GM21825 (cell line): Measurements from ENCODE around the gene KCNH2.

Source experiments
- ATAC-seq: cut with Tn5 transposase; IDR thresholded peaks from one replicate; pipeline ENCODE4 v1.9.1; 2021; ENCODE audit warnings: mild to moderate bottlenecking, moderate library complexity; ENCODE audit not compliant: unreplicated experiment

The KCNH2 gene

DNA sequence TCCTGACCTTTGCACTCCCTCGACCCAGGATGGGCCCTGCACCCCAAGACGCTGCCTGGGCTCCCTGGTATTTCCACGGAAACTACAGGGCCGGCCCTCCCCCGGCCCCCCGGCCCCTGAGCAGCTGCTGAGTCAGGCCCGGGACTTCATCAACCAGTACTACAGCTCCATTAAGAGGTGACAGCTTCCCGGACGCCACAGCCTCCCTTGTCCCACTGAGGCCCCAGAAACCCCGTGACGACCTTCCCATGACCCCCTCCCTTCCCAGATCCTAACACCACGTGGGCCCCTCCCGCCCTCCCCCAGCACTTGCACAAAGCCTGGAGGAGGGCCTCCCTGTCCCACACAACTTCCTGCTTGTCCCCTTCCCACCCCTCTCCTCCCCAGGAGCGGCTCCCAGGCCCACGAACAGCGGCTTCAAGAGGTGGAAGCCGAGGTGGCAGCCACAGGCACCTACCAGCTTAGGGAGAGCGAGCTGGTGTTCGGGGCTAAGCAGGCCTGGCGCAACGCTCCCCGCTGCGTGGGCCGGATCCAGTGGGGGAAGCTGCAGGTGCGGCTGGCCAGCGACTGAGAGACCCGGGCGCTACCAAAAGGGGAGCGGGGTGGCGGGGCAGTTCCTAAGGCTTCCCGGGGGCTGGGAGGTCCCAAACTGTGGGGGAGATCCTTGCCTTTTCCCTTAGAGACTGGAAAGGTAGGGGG, 18.4 kb upstream of the KCNH2 start:
- ATAC-seq, result no peak

DNA sequence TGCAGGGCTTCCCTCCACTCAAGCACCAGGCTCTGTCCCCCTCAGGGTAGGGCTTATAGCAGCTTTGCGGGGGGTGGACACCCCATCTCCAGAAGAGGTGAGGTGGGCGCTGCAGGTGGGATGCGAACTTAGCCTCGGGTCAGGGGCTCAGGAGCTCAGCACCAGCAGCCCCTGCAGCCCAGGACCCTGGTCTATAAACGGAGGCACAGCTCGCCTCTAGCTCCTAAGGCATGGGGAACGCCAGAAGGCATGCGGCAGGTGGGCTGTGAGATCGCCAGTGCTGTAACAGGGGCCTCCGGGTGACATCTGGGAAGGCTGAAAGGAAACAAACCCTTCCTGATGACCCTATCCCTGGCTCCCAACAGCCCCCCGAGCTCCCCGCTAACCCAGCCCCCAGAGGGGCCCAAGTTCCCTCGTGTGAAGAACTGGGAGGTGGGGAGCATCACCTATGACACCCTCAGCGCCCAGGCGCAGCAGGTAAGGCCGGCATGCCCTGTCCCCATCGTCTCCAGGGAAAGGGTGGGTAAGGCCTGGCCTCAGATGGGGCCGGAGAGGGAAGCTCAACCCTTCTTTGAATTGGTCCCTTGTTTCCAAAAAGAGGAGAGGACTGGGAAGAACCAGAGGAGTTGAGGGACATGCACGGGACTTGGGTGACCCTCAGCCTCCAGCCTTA, 16.9 kb upstream of the KCNH2 start:
- no peak for ATAC-seq

DNA sequence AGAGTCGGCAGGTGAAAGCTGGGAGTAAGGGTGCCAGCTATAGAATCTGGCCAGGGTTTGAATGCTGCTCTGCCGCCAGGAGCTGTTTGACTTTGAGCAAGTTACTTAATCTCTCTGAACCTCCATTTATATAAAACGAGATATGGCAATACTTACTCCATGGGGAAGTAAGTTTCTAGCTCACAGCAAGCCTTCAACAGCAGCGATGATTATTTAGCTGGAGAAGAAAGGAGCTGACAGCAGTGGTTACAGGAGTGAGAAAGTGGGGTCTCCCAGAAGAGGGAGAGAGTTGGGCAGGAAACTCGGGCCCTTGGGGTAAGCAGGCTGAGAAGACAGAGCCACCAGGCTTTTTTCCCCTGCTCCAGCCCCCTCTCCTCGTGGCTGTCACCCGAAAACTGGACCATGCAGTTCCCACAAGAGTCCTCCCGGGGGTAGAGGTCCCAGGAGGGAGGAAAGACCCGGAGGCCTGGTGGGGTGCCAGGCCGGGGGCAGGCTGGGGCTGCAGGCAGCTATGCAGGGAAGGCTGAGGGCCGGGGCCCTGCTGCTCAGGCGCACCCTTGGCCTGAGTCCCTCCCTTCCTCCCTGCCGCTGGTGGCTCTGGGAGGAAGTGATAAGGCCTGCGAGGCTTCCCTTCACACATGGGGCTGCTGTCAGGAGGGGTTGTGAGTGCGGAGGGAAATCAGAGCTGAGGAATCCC, 16.2 kb upstream of the KCNH2 start:
- ATAC-seq, result no peak

- no peak for ATAC-seq
Measured at GRCh38 chr7:150993511-150993910, 15.4 kb upstream of the KCNH2 start.

- ATAC-seq, result no peak
Measured at GRCh38 chr7:150992833-150993302, 14.7 kb upstream of the KCNH2 start.

GRCh38 chr7:150992051-150992640, 14.0 kb upstream of the KCNH2 start:
- no peak for ATAC-seq

GRCh38 chr7:150990416-150991186, 12.5 kb upstream of the KCNH2 start, which contains the start of gene NOS3:
Gene NOS3 (plus strand): TSS chr7:150991017. CDS start chr7:150993804, 2,787 bp downstream.
- ATAC-seq, result no peak

DNA sequence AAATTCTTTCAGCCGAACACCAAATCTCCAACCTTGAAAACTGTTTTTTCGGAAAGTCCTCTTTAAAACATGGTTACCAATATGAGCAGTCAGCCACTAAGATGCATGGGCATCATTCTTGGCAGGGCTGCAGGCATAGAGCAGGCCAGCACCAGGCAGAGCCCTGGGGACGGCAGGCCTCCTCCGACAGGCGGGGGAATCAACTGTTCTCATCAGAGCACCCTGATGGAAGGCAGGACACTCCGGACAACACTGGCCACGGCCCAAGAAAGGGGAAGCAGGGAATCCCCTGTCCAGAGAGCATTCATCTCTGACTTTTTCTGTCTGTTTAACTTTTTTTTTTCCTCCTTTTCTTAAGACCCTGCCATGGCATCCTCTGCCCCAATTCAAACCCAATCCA, 11.3 kb upstream of the KCNH2 start:
- ATAC-seq, result no peak

GRCh38 chr7:150988230-150989226, 10.4 kb upstream of the KCNH2 start:
- no peak for ATAC-seq

DNA sequence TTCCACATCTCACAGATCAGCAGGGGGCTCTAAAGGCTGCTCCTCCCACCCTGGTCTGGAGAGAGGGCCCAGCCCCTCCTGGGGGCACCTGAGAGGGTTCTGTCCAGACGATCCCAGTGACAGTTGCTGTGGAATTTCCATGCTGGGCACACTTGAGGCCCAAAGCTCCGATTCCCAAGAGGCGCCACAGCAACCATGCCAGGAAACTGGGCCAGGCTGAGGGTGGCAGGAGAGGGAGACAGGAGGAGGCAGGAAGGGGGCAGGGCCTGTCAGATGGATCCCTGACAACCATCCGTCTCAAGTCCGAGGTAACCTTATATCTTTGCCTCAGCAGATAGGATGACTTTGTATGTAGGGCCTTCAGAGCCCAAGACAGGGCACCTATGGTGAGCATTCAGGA, 8.4 kb upstream of the KCNH2 start:
- no peak for ATAC-seq

DNA sequence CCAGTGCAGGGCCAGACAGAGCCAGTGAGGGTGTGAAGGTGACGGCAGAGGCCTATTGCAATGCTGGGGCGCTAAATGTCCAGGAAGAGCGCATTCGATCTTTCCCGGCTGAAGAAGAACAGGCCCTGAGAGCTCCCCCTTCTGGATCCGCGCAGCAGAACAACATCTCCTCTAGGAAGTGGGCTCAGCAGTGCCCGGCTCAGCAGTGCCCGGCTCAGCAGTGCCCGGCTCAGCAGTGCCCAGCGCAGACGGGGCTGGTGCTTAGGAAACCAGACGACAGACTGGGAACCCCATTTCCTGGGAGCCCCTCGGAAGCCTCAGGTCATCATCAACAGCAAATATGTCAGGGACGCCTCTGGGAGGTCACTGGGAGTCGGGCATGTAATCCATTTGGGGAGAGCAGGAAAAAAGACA, 8.0 kb upstream of the KCNH2 start:
- ATAC-seq, result no peak

- ATAC-seq, result no peak
Measured at GRCh38 chr7:150983893-150984368, 5.8 kb upstream of the KCNH2 start.

DNA sequence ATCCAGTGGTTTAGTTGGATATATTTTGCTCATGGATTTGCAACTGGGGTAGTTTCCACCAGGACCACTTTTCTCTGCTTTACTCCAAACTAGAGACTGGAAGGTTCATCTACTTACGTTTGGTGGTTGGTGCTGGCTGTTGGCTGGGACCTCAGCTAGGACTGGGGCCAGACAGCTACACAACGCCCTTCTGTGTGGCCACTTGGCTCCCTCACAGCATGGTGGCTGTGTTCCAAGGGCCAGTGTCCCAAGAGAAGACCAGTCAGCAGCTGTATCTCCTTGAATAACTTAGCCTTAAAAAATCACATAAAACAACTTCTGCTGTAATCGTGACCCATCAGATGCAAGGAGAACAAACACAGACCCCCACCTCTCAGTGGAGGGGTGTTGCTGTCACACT, 4.2 kb upstream of the KCNH2 start:
- no peak for ATAC-seq

GRCh38 chr7:150981644-150982043, 3.5 kb upstream of the KCNH2 start:
- no peak for ATAC-seq

- no peak for ATAC-seq
Measured at GRCh38 chr7:150980663-150981062, 2.5 kb upstream of the KCNH2 start.

DNA sequence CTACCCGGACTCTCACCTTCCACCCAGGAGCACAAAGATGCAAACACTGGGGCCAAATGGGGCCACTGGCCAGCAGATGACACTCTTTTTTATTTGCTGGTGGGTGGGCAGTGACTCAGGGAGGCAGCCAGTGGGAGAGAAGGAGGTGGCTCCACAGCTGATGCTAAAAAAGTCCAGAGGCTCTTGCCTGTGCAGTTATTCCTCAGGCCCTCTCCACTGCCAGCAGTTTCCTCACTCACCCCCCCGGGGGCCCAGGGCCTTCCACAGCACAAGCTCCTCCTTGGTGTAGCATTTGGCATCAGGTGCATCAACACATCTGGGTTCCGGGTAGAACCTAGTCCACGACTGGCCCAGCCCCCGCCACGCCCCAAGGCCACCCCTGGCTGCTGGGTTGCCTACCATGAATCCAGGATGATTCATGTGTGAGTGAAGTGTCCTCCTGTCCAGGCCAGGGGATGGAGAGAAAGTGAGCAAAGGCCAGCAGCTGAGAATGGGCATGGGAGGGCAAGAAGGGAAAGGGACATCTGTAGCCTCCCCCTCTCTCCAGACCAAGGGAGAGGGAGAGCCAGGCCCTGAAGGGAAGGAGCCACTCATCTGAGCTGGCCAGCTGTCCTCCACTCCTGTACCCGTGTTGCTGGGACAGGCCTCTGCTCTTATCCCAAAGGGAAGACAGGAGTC, 1.7 kb upstream of the KCNH2 start:
- no peak for ATAC-seq

DNA sequence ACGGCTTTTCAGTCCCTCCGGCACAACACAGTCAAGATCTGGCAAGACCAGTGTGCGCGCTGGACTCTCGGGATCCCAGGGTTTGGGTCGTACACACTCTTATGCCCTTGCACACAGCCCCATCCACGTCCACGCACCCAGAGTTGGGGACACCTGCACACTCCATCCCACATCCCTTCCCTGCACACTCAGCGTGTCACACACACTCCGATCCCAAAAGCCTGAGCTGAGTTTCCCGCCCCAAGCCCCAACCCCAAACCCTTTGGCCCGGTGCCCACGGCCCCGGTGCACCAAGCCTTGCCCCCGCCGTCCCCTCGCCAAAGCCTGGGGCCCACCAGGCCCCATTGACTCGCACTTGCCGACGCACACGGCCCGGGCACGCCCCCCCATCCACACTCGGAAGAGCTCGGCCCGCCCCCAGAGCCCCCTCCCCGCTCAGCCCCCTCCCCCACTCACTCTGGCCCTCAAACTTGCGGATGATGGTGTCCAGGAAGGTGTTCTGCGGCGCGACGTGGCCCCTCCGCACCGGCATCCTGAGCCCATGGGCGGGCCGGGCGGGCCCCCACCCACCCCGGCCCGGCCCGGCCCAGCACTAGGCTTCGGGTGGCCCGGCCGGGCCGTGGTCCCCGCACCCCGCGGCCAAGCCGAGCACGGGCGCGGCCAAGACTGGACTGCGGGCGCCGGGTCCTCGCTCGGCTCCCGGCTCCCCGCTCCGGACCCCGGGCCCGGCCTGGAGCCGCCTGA, 567 bp downstream of the KCNH2 start:
- no peak for ATAC-seq
